Measurements from ENCODE around the gene ROR1.

DNA sequence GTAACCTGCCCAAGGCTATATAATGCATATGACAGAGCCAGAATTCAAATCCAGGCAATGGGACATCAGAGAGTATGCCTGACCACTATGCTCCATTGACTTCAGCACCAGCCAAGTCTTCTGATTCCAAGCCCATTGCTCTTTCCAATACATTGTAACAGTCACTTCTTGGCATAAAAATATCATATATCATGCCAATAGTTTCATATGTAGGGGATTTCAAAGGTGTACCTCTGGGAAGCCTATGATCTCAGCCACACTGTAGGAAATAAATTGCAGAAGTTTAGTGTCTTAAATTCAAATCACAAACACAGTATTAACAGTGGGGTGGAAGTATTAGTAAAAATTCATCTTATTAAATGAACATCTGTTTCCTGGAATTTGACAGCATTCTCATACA lies 30.0 kb upstream of the ROR1 start:
- TF ChIP-seq CTCF (tag by site-specific recombination; IDR thresholded peaks at IDR 0.05) = no peak
- no peak for TF ChIP-seq ZNF121 (tag by site-specific recombination; IDR thresholded peaks at IDR 0.05)
- TF ChIP-seq ZBTB49 (tag by site-specific recombination; IDR thresholded peaks at IDR 0.05; ENCODE audit: low read depth) = no peak
- TF ChIP-seq ZNF37A (tag by site-specific recombination; IDR thresholded peaks at IDR 0.05) = no peak
- TF ChIP-seq REPIN1 (tag by site-specific recombination; IDR thresholded peaks at IDR 0.05; ENCODE audit: low read depth) = no peak
- TF ChIP-seq, protein P1, sequence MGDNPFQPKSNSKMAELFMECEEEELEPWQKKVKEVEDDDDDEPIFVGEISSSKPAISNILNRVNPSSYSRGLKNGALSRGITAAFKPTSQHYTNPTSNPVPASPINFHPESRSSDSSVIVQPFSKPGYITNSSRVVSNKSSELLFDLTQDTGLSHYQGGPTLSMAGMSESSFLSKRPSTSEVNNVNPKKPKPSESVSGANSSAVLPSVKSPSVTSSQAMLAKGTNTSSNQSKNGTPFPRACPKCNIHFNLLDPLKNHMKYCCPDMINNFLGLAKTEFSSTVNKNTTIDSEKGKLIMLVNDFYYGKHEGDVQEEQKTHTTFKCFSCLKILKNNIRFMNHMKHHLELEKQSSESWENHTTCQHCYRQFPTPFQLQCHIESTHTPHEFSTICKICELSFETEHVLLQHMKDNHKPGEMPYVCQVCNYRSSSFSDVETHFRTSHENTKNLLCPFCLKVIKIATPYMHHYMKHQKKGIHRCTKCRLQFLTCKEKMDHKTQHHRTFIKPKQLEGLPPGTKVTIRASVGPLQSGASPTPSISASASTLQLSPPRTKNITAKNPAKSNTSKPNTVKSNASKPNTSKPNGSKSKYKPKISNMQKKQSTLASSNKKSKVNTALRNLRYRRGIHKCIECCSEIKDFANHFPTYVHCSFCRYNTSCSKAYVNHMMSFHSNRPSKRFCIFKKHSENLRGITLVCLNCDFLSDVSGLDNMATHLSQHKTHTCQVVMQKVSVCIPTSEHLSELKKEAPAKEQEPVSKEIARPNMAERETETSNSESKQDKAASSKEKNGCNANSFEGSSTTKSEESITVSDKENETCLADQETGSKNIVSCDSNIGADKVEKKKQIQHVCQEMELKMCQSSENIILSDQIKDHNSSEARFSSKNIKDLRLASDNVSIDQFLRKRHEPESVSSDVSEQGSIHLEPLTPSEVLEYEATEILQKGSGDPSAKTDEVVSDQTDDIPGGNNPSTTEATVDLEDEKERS (tag by site-specific recombination; IDR thresholded peaks at IDR 0.05) = no peak
- no peak for TF ChIP-seq ZNF510 (tag by site-specific recombination; IDR thresholded peaks at IDR 0.05; ENCODE audit: insufficient replicate concordance)
- TF ChIP-seq, protein P2, sequence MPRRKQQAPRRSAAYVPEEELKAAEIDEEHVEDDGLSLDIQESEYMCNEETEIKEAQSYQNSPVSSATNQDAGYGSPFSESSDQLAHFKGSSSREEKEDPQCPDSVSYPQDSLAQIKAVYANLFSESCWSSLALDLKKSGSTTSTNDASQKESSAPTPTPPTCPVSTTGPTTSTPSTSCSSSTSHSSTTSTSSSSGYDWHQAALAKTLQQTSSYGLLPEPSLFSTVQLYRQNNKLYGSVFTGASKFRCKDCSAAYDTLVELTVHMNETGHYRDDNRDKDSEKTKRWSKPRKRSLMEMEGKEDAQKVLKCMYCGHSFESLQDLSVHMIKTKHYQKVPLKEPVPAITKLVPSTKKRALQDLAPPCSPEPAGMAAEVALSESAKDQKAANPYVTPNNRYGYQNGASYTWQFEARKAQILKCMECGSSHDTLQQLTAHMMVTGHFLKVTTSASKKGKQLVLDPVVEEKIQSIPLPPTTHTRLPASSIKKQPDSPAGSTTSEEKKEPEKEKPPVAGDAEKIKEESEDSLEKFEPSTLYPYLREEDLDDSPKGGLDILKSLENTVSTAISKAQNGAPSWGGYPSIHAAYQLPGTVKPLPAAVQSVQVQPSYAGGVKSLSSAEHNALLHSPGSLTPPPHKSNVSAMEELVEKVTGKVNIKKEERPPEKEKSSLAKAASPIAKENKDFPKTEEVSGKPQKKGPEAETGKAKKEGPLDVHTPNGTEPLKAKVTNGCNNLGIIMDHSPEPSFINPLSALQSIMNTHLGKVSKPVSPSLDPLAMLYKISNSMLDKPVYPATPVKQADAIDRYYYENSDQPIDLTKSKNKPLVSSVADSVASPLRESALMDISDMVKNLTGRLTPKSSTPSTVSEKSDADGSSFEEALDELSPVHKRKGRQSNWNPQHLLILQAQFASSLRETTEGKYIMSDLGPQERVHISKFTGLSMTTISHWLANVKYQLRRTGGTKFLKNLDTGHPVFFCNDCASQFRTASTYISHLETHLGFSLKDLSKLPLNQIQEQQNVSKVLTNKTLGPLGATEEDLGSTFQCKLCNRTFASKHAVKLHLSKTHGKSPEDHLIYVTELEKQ (tag by site-specific recombination; IDR thresholded peaks at IDR 0.05; ENCODE audit: borderline replicate concordance) = no peak
- TF ChIP-seq TRIM28 (IDR thresholded peaks at IDR 0.05; ENCODE audit: borderline replicate concordance, low read length) = no peak
- no peak for TF ChIP-seq ZNF24 (tag by site-specific recombination; IDR thresholded peaks at IDR 0.05)
- no peak for TF ChIP-seq REST (tag by site-specific recombination; IDR thresholded peaks at IDR 0.05)
- no peak for TF ChIP-seq PATZ1 (tag by site-specific recombination; IDR thresholded peaks at IDR 0.05)

Measured in HEK293 (cell line).